ENCODE data around the gene OPALIN.

The OPALIN gene, protein sequence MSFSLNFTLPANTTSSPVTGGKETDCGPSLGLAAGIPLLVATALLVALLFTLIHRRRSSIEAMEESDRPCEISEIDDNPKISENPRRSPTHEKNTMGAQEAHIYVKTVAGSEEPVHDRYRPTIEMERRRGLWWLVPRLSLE

DNA sequence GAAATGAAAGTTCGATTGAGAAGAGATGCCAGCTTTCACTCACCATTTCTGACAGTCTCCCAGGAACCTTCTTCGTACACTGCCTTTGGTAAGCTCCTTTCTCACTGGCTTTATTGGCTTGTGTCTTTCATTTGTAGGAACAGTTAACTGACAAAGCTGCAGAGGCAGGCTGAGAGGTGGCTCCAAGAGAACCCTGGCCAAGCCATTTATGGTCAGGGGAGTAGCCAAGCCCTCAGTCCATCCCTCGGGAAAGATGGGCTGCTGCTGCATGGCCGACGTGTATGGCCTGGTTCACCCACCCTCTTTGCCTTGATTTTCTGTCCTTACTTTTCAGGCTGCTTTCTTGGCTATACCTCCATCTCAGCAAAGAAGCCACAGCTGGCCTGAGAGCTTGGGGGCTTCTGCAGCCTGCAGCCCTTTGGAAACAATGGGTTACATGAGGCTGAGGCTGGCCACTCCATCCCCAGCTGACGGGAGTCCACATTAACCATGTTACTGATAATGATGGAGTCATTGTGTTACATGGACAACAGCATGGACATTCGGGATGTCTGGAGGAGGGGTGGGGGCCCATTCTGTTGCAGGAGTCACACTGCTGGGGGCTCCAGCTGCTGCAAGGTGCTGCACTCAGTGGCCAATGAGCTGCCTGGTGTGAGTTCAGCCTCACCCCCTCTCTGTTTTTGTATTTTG, at the start of gene OPALIN:
Gene OPALIN, minus strand, starts transcription at position 152 of the 690 bp plus-strand sequence. Its CDS starts 106 bp downstream, at position 46.
- DNase-seq (ENCODE audit: low spot score) = no peak

DNA sequence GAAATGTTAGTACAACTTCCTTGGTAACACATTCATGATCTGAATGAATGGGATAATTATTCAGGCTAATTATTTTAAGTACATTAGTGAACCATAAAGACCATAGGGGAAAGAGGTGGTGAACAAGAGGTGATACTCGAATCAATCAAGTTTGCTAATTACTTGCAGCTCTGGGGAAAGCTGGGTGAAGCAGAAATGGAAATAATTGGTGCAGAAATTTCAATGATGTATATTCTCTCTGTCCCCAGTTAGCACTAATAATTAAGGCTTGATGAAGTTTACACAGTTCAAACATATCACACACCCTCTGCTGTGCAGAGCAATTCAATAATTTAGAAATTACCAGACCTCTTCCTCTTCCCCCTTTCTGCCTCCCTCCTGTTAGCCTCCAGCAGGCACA, 49.4 kb upstream of the OPALIN start:
- DNase-seq (ENCODE audit: low spot score) = no peak

DNA sequence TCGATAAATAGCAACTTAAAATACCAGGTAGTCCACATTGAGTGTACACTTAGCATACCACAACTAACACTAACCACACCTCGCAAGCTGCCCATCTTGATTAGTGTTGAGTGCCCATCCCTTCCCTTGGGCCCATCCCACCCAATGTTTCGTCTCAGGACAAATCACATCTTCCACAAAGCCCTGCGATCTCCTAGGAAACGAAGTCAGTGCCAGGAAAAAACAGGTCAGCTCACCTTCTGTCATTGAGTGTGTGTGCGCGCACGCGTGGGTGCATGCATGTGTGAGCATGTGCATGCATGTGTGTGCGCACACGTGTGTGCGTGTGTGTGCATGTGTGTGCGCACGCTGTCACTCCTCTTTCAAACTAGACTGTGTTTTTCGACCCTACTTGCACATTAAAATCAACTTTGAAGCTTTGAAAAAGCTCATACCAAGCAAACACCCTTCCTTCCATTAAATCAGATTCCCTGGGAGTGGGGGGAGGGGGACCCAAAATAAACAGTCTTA, 48.8 kb upstream of the OPALIN start:
- no peak for DNase-seq (ENCODE audit: low spot score)

DNA sequence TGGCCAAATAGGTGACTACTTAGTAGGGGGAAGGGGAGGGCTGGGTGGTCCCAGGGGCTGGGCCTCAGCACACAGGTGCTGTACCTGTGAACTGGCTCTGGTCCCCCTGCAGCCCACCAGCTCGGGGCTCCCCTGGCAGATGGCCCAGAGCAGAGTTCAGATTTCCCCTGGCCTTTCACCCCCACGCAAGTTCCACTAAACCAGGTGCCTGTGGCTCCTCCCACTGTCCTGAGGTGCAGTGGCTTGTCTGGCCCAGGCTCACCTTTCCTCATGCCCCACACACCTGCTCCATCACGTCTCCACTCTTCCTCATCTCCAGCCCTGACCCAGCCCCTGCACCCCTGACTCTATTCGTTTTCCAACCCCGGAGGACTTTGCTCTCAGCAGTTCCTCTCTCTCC, 47.3 kb upstream of the OPALIN start:
- no peak for DNase-seq (ENCODE audit: low spot score)

DNA sequence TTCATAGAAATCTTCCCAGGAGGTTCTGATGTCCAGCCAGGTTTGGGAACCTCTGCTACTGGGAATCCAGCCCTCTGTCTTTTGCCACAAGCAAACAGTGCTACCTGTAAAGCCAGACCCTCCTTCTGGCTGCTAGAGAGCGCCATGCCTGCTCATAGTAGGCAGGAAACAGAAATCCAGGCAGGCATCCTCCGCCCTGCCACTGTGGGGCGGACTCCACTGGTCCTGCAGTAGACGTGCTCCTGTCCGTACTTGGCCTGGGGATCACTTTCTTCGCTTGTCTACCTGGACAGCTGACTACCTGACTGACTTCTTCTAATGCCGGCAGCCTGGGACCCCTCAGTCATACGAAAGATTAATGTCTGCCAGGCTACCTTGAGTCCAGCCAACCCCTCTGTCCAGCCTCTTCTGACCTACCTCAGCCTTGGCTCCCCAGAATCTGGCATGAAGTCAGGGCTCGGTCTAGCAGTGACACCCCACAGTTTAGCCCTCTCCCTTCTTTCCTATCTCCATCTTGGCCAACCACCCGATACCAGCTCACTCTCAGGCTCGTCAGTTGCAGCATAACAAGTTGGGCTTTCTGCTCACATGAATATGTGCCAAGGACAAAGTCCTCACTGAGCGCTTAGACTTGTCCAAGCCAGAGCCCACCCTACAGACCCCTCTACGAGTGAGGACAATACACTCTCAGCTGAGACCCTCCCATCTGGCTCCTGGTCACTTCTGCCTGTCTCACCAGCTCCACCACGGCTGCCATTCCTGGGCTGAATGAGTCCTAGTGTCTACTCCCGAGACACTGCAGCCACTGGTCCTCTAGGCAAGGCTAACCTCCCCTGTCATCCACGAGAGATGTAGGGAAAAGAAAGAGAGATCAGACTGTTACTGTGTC, 43.9 kb upstream of the OPALIN start:
- DNase-seq (ENCODE audit: low spot score) = no peak

DNA sequence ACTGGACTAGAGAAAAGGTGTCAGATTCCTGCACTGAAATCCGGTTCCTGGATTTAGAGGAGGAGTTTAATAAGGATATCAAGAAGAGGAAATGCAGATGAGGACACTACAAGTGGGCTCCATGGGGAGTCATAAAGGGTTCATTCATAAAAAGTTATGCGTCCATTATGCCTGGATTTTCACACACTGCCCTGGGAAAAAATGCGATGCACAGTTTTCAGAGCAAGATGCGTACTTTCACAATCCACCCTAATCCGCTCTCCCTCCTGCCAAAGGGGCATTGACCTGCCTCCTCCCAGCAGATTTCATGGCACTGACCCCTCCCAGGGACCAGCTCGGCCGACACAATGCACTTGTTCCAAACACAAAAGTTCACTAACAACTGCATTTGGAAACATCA, 42.2 kb upstream of the OPALIN start:
- DNase-seq (ENCODE audit: low spot score) = no peak

DNA sequence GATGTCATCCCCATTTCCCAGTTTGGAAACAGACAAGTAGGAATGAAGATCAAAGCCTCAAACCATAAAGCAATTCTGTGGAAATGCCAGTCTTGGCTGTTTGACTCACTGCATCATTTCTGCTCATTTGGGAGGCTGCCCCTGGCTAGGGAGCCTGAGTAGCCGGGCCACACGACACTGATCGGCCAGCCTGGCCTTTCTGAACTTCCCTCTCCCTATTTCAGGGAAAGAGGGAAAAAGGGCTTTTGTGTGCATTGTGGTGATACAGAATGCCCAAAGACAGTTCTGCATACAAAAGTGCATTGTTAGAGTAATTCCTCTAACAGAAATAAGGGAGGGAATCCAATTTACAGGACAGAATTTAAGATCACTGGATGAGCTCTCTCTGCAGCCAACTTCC, 41.7 kb upstream of the OPALIN start:
- DNase-seq (ENCODE audit: low spot score) = no peak

DNA sequence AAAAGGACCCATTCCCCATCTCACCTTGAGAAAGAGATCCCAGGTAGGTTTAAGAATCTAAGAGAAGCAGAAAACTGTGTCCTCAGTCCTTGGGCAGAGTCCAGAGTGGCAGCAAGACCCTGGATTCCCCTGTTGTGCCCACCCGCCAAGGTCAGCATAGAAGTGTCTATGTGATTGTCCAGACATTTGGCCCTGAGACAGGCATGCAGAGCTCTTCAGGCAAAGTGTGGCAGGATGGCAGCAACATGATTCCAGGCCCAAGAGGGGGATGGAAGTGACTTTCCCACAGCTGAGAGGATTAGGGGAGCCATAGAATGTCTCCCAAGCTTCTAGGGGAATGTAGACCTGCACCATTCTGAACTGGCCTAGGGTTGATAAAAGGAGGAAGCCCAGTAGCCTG, 39.1 kb upstream of the OPALIN start:
- no peak for DNase-seq (ENCODE audit: low spot score)

DNA sequence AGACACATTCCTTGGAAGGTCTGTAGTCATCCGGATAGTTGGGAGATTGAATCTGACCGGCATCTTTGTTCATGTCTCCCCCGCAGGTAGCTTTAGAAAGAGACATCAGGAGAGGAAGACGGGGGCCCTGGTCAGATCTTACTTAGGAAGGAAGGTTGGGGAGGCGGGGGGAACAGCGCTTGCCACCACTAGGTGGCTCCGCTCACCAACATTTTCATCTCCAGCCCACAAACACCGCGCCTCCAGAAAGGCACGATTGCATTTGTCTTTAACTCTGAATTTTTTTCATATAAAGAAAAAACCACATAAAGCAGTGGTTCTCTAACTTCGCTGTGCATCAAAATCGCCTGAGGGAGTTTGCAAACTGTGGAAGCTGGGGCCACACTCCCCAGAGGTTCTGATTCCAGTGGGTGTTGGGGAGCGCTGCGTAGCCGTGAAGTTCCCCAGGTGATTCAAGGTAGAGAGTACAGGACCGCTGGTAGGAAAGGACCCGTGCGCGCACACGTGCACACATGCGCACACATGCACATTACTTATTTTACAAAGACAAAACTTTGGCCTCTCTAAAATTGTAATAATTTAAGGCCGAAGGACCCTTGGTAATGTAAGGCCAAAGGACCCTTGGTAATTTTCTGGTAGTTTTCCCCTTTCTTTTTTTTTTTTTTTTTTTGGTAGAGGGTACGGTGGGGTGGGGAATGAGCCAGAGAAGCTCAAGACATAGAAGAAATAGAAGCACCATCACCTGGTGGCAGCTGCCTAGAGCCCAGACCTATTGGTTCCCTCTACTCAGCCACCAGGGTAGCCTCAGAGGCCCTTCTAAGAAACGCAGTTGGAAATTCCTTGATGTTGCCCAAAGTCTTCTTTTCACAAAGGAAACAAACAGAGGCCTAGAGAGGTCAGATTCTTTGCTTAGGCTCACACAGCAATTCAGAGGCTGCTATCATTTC, 37.4 kb upstream of the OPALIN start:
- DNase-seq (ENCODE audit: low spot score) = peak; percentile 77

DNA sequence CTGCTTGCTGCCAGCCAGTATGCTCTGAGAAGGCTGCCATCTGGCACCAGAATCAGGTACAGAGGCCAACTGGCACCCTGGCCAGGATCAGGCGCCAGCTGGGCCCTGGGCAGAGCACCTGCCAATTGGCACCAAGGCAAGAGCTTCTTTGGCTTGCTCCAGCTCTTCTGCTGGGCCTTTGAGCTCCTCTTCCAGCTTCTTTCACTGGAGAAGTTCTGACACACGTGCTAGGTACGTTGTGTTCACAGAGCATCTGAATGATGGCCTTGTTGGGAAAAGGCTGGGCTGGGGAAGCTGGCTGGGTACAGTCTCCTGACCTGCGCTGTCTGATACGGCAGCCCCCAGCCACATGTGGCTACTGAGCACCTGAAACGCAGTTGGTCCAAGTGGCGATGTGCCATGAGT, 31.7 kb upstream of the OPALIN start:
- no peak for DNase-seq (ENCODE audit: low spot score)

DNA sequence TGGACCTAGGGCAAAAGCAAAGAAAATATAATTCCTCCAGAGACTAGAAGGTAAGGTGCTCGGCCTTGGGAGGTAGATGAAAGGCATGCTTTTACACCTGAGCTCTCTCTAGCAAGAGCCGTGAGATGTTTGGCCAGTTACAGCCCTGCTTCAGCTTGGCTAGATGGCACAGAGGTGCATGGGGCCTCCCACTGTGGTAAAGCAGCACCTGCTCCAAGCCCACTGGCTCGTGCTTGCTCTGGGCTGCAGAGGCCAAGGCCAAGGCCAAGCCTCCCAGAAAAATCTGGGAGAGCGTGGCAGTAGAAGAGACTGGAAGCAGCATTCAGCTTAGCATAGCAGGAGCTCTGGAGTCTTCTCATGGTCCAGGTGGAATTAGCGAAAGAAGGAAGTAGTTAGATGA, 31.0 kb upstream of the OPALIN start:
- no peak for DNase-seq (ENCODE audit: low spot score)

DNA sequence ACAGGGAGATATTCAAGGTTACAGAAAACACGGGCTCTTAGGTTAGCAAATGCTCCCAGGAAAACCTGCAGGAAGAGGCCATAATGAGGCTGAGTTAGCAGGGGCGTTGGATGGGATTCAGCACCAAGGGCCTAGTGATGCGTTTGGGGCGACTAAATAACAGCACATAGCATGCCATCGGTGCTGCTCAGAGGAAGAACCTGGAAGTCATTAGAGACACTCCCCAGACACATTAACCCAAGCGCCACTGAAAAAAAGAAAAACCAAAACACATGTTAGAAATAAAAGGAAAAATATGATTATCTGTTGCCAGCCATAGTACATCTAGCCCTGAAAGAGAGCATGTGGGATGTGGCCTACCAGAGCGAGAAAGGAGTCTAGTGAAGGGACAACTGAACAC, 28.8 kb upstream of the OPALIN start:
- no peak for DNase-seq (ENCODE audit: low spot score)

DNA sequence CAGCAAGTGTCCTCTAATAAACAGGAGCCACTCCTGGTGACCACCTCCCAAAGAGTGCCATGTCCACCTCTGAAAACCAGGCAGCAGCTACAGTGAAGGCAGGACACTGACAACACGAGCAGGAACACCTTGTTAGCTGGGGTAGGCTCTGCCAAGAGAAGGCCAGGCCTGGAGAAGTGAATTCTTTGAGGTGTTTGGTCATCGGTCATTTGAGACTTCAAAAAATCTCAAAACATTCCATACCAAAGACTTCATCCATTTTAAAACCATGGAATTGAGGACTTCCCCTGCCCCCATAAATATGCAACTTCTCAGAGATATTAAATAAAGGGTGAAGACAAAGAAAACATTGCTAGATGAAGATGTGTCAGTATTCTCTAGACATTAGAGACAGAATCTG, 28.4 kb upstream of the OPALIN start:
- no peak for DNase-seq (ENCODE audit: low spot score)

DNA sequence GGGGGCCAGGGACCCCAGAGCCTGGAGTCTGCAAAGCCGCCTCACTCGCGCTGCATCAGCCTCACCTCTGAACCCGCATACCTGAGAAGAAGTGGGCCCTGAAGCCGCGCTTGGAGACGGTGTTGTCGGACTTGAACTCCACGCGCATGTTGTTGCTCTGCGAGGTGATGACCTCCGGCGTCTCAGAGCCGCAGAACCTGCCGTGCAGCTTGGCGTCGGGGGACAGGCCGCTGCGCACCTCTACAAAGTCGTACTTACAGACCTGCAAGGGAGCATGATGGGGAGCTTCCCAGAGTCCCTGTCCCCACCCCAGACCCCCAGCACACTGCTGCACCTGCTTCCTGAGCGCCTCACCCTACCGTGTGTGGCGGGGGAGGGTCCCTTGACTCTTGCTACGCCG, 25.7 kb upstream of the OPALIN start:
- no peak for DNase-seq (ENCODE audit: low spot score)

DNA sequence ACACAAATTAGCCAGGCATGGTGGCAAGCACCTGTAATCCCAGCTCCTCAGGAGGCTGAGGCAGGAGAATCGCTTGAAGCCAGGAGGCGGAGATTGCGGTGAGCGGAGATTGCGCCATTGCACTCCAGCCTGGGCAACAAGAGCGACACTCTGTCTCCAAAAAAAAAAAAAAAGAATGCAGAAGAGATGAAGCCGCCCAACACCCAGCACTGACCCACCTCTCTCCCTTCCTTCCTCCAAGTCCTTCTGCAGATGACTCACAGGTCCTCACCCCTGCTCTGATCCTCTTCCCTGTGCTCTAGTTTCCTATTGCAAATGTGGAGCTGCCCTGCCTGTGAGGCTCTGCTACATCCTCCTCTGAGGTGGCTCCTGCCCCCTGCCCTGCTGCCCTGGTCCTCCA, 22.0 kb upstream of the OPALIN start:
- DNase-seq (ENCODE audit: low spot score) = no peak

DNA sequence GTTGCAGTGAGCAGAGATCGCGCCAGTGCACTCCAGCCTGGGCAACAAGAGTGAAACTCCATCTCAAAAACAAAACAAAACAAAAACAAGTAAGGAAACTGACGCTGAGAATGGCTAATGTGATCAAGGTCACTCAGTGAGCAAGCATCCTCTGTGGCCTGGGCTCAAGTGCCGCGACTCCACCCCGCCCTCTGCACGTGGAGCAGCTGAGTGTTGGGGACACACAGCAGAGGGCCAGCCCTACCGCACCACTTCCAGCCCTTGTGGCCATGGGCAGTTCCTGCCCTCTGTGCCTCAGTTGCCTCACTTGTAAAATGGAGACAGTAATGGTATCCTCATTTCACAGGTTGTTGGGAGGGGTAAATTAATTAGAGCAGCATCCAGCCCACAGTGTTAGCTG, 21.0 kb upstream of the OPALIN start:
- DNase-seq (ENCODE audit: low spot score) = no peak

DNA sequence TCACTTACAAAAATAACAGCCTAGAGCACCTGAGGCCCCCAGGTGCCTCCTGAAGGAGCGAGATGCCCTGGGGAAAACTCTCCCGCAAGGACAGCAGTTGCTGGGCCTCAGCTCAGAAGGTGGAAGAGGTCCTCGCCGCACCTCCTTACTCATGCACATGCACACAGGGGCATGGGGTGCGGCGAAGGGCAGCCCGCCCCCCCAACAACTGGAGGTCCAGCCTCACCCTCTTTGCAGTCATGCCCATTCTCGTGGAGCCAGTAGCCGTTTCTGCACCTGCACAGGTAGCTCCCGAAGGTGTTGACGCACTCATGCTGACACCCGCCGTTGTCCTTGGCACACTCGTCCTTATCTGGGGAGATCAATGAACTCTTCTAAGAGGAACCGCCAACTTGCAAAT, 19.9 kb upstream of the OPALIN start:
- no peak for DNase-seq (ENCODE audit: low spot score)

DNA sequence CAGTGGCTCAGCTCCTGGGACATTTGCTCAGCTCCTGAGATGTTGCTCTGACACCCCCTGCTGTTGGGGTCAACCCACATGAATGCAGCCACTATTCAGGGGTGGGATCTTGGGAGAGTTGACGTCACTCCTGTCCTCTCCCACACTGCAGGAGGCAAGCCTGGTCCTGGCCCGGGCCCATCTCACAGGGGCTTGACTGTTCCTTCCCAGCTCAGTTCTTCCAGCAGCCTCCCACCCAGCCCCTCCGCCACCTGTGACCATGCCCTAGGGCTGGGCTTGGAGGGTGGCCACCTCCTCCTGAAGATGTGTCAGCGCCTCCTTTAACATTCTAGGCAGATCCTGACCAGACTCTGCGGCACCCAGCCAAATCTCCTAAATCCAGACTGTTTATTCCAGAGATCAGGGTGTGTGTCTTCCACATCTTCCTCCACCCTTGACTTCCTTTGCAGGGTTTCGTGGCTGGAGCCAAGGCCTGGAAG, 19.1 kb upstream of the OPALIN start:
- peak; percentile 19 for DNase-seq (ENCODE audit: low spot score)

DNA sequence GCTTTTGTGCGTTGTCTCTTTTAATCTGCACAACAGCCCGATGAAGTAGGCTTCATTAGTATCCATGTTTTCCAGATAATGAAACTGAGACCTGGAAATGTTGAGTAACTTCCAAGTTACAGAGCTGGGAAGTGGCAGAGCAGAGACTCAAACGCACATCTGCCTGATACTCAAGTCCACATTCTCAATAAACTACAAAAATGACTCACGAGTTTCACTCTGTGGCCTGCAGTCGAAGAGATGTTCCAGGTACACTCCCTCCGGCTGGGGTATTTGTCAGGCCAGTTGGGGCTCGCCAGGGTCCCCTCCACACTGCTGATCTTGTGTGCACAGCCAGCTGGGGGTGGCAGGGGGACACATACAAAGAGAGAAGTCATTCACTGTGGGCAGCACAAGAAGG, 17.7 kb upstream of the OPALIN start:
- no peak for DNase-seq (ENCODE audit: low spot score)

DNA sequence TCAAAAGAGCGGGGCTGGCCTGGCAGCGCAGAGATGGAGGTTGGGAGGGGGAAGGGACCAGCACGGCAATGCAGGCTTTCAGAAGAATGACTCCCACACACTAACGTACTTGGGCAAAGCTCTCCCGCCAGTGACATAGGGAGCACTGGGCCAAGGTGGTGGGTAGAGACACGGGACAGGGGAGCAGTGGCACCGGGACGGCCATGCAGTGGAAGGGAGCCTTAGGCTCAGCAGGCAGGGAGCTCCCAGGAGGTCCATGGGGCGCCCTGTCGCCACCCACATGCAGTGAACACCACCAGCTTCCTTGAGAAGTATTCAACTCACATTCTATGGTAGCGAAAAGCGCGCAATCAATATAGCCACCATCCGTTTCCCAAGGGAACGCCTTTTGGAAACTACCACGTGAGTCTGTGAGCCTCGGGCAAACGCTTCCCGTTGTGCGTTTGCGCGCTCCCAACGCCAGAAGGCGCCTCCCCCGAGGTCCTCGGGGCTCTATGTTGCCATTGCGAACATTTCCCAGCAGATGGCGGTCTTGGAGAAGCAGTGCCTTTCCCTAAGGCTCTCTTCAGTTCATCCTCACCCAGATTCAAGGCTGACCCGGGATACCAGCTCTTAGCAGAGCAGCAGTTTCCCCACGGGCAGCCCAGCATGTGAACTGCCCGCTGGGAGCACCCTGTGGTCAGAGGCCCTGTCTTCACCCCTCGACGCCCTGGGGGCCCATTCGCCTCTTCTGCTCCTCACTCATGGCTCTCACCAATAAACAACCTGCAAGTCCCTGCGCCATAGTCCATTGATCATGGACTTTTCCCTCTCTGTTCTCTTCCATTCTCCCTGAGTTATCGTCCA, 16.4 kb upstream of the OPALIN start:
- DNase-seq (ENCODE audit: low spot score) = peak; percentile 96

DNA sequence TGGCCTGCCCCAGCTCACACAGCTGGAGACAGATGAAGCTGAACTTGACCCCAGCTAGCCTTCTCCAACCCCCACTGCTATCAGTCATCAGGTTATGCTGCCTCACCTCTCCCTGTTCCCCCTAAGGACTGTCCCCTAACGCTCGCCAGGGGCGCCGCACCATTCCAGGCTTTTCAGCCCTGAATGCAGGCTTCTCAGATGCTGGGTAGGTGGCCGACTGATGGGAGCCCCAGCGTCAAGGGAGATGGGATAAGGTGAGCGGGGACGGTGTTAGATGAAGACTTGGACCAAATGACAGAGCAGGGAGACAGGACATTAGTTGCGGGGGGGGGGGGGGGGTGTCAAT, 15.8 kb upstream of the OPALIN start:
- DNase-seq (ENCODE audit: low spot score) = no peak
